Measurements from ENCODE around the gene LHX8. TPM values are rescaled to one million over a fixed set of nuclear protein-coding genes. Genes with fewer than 3 reads are reported as not detected.

LHX8 gene
- total RNA-seq, 1 experiment from 2014 or later, result not detected

DNA sequence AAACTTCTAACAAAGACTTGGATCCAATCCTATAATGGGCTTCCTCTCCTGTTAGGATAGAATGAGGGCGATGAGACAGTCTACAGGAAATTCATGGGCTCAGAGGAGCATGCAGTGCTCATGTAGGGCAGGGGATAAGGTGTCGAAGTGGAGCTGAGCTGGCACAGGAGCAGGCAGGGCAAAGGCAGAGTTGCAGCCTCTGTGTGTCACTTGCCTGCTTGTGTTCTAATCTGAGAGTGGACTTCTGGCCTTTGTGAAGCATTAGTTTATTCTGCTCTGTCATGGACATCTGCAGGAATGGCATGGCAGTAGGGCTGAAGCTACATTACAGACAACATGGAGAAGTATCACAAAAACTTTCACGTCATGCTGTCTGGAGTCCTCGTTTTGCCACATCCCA, 32.6 kb downstream of the LHX8 start:
- Histone ChIP-seq H3K4me2 (ENCODE audit: insufficient read depth, insufficient read length, low read length) (no peak overlapping the region), H2AFZ (ENCODE audit: low read length) (no peak overlapping the region), H4K5ac (ENCODE audit: insufficient read length, low read depth, low read length) (no peak overlapping the region), H3K23me2 (ENCODE audit: insufficient read length, low read depth, low read length, poor library complexity, severe bottlenecking) (no peaks in the 10 kb centered on the region), H2BK15ac (ENCODE audit: low read depth, low read length) (no peak overlapping the region), H2AK5ac (ENCODE audit: insufficient read length, low read length) (no peak overlapping the region), H3K79me1 (ENCODE audit: insufficient read depth, low read depth, low read length, poor library complexity, severe bottlenecking) (no peaks in the 10 kb centered on the region), H3K23ac (ENCODE audit: insufficient read length, low read depth, low read length) (peak overlapping the region; percentile 87), H2BK120ac (ENCODE audit: low read depth, low read length, poor library complexity, severe bottlenecking) (no peak overlapping the region), H3K27me3 (ENCODE audit: insufficient read depth, low read length) (no peaks in the 10 kb centered on the region), H4K91ac (ENCODE audit: insufficient read length, low read depth, low read length) (no peak overlapping the region), H3K56ac (ENCODE audit: insufficient read length, low read depth, low read length) (no peak overlapping the region), H4K8ac (replicated peaks; ENCODE audit: insufficient read length, low read depth, low read length) (no peak overlapping the region), H3K9ac (ENCODE audit: extremely low read depth, insufficient read length, low read length) (no peak overlapping the region), H2BK12ac (ENCODE audit: insufficient read length, low read depth, low read length) (no peak overlapping the region), H3K4me1 (ENCODE audit: insufficient read depth, low read length) (no peaks in the 10 kb centered on the region), H3K4ac (ENCODE audit: low read depth, low read length) (no peak overlapping the region), H3K9me3 (ENCODE audit: control insufficient read depth, low read depth, low read length) (no peaks in the 10 kb centered on the region), H3K18ac (ENCODE audit: insufficient read length, low read depth, low read length) (no peak overlapping the region), H2BK20ac (ENCODE audit: low read depth, low read length, poor library complexity, severe bottlenecking) (no peak overlapping the region), H3T11ph (ENCODE audit: low read length) (no peak overlapping the region), H3K27ac (ENCODE audit: insufficient read length, low read depth, low read length) (no peak overlapping the region), H2BK5ac (ENCODE audit: insufficient read length, low read length) (no peak overlapping the region), H4K20me1 (ENCODE audit: control insufficient read depth, insufficient read depth, insufficient read length) (no peaks in the 10 kb centered on the region), H3K14ac (ENCODE audit: insufficient read depth, low read length) (no peak overlapping the region; the same call in none of the 2 replicates), H3K79me2 (ENCODE audit: insufficient read depth, low read length) (no peaks in the 10 kb centered on the region)
- WGBS (ENCODE audit: extremely low coverage, insufficient read length, low lambda C conversion rate), result no CpG with 5 or more reads among the region's 4 CpGs
- Mint-ChIP-seq H3K4me3 (no peak overlapping the region), H3K36me3 (ENCODE audit: insufficient read depth in 1 of 3, low read depth in 3 of 3) (no peaks in the 10 kb centered on the region), H3K9me3 (no peaks in the 10 kb centered on the region), H3K27me3 (ENCODE audit: low read depth) (no peaks in the 10 kb centered on the region), H3K27ac (0 out of 7 replicates have a peak overlapping the region, but pooled peaks of 1 of the 3 experiments have one; percentile 14), H3K4me1 (peaks cover 11 to 12% of the 10 kb centered on the region in 2 experiments)
- TF ChIP-seq, protein P1, sequence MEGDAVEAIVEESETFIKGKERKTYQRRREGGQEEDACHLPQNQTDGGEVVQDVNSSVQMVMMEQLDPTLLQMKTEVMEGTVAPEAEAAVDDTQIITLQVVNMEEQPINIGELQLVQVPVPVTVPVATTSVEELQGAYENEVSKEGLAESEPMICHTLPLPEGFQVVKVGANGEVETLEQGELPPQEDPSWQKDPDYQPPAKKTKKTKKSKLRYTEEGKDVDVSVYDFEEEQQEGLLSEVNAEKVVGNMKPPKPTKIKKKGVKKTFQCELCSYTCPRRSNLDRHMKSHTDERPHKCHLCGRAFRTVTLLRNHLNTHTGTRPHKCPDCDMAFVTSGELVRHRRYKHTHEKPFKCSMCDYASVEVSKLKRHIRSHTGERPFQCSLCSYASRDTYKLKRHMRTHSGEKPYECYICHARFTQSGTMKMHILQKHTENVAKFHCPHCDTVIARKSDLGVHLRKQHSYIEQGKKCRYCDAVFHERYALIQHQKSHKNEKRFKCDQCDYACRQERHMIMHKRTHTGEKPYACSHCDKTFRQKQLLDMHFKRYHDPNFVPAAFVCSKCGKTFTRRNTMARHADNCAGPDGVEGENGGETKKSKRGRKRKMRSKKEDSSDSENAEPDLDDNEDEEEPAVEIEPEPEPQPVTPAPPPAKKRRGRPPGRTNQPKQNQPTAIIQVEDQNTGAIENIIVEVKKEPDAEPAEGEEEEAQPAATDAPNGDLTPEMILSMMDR (conservative IDR thresholded peaks at IDR 0.05), result no peak
- DNase-seq, result no peak

Data from H9 (cell line).